ENCODE results near the gene UBD. TPM values are rescaled to one million over a fixed set of nuclear protein-coding genes. Genes with fewer than 3 reads are reported as not detected.

Gene UBD
- total RNA-seq = 10 to 100 TPM; 10.8 to 64.3 (median 17.2) TPM
- 100 to 1,000 TPM in 1 of 3 donors, 10 to 100 TPM in 2; 59.7 to 121 (median 62.1) TPM for polyA plus RNA-seq
- long read RNA-seq, donor 1, transcript UBD-203 (2 exons, 1,087 nt) = major isoform, 5 of 5 reads
- long read RNA-seq, donor 1, partial matches to known transcripts = 0 of 5 reads
- long read RNA-seq, donor 1, other reads (novel, unspliced or antisense) = 0 of 5 reads
- long read RNA-seq, donor 2, transcript UBD-203 (2 exons, 1,087 nt) = major isoform, 15 of 15 reads
- long read RNA-seq, donor 2, partial matches to known transcripts = 0 of 15 reads
- long read RNA-seq, donor 2, other reads (novel, unspliced or antisense) = 0 of 15 reads

GRCh38 chr6:29559524-29560287 is at the start of gene UBD:
TSS of gene UBD (minus strand) at chr6:29559732. CDS start at chr6:29559701, 31 bp downstream.
- no peaks in the 10 kb centered on the region for H3K9me3 ChIP-seq
- no peaks in the 10 kb centered on the region for H3K4me1 ChIP-seq
- intact Hi-C loops (cut with DNase I; ENCODE audit: low total_unique reads) = no loop called here
- no peak for DNase-seq
- peak within 1 kb of the TSS in 1 of 8 donors; percentile 22 for H3K4me3 ChIP-seq
- no peaks in the 10 kb centered on the region for H3K36me3 ChIP-seq
- H3K27ac ChIP-seq = peak within 1 kb of the TSS in 2 of 8 donors; percentile 6 to 9
- peaks cover 0 to 22% (median 9%) of the 10 kb centered on the region in 7 donors for H3K27me3 ChIP-seq (replicated peaks in 1 of 7)
- WGBS, 5 donors = 72 to 82% (median 77%) methylated on average over 6 of the region's 6 CpGs
- no peak for TF ChIP-seq POLR2A (IDR thresholded peaks at IDR 0.05)
- TF ChIP-seq POLR2AphosphoS5 (IDR thresholded peaks at IDR 0.05) = no peak
- TF ChIP-seq CTCF (IDR thresholded peaks at IDR 0.05 in 8 of 11, conservative IDR thresholded peaks at IDR 0.05 in 3 of 11) = no peak

- TF ChIP-seq CTCF (IDR thresholded peaks at IDR 0.05 in 8 of 11, conservative IDR thresholded peaks at IDR 0.05 in 3 of 11) (no peak), POLR2AphosphoS5 (IDR thresholded peaks at IDR 0.05) (no peak), POLR2A (IDR thresholded peaks at IDR 0.05) (no peak)
- H3K36me3 ChIP-seq = peaks cover 0 to 100% (median 75%) of the 10 kb centered on the region in 6 donors
Observed at GRCh38 chr6:29608131-29608530, 48.6 kb upstream of the UBD start.

GRCh38 chr6:29603930-29604329 is 44.4 kb upstream of the UBD start:
- H3K4me1 ChIP-seq = no peaks in the 10 kb centered on the region
- H3K27ac ChIP-seq = no peak overlapping the region
- TF ChIP-seq POLR2AphosphoS5 (IDR thresholded peaks at IDR 0.05) = no peak
- no peak for TF ChIP-seq CTCF (IDR thresholded peaks at IDR 0.05 in 8 of 11, conservative IDR thresholded peaks at IDR 0.05 in 3 of 11)
- no peak for TF ChIP-seq POLR2A (IDR thresholded peaks at IDR 0.05)
- no peaks in the 10 kb centered on the region for H3K27me3 ChIP-seq (replicated peaks in 1 of 7)
- DNase-seq = no peak
- H3K36me3 ChIP-seq = peaks cover 0 to 100% (median 65%) of the 10 kb centered on the region in 6 donors
- H3K4me3 ChIP-seq = no peak overlapping the region
- 89 to 100% (median 97%) methylated on average over 2 of the region's 2 CpGs for WGBS, 5 donors
- H3K9me3 ChIP-seq = no peaks in the 10 kb centered on the region
- intact Hi-C loops (cut with DNase I; ENCODE audit: low total_unique reads) = no loop called here

More at GRCh38 chr6:29608131-29608530, 48.6 kb upstream of the UBD start:
- no peak for DNase-seq
- no peaks in the 10 kb centered on the region for H3K9me3 ChIP-seq
- no peak overlapping the region for H3K27ac ChIP-seq
- no peak overlapping the region for H3K4me3 ChIP-seq
- intact Hi-C loops (cut with DNase I; ENCODE audit: low total_unique reads) = no loop called here
- H3K27me3 ChIP-seq (replicated peaks in 1 of 7) = no peaks in the 10 kb centered on the region
- no peaks in the 10 kb centered on the region for H3K4me1 ChIP-seq

GRCh38 chr6:29603456-29603855 is 43.9 kb upstream of the UBD start:
- TF ChIP-seq POLR2AphosphoS5 (IDR thresholded peaks at IDR 0.05) = no peak
- no peak for TF ChIP-seq CTCF (IDR thresholded peaks at IDR 0.05 in 8 of 11, conservative IDR thresholded peaks at IDR 0.05 in 3 of 11)
- no peak for TF ChIP-seq POLR2A (IDR thresholded peaks at IDR 0.05)
- 89 to 96% (median 94%) methylated on average over 11 of the region's 11 CpGs for WGBS, 5 donors
- no peaks in the 10 kb centered on the region for H3K9me3 ChIP-seq

More at GRCh38 chr6:29603456-29603855, 43.9 kb upstream of the UBD start:
- Histone ChIP-seq H3K4me3 (no peak overlapping the region), H3K27ac (no peak overlapping the region), H3K4me1 (no peaks in the 10 kb centered on the region), H3K27me3 (replicated peaks in 1 of 7) (no peaks in the 10 kb centered on the region), H3K36me3 (peaks cover 0 to 97% (median 61%) of the 10 kb centered on the region in 6 donors)
- no peak for DNase-seq
- intact Hi-C loops (cut with DNase I; ENCODE audit: low total_unique reads) = no loop called here

Measured in spleen (tissue), 13 donors.